ENCODE results near the gene DAP3.

DAP3 gene

GRCh38 chr1:155691992-155692528, 3.2 kb downstream of the DAP3 start:
- no peak for ATAC-seq

GRCh38 chr1:155694167-155694566, 5.3 kb downstream of the DAP3 start:
- no peak for ATAC-seq
- TF ChIP-seq ARNTL (CRISPR knock-in tag; IDR thresholded peaks at IDR 0.05; ENCODE audit: borderline replicate concordance, low read depth) (no peak), OSR1 (CRISPR knock-in tag; IDR thresholded peaks at IDR 0.05) (no peak)

More at GRCh38 chr1:155691992-155692528, 3.2 kb downstream of the DAP3 start:
- TF ChIP-seq TCF4 (CRISPR knock-in tag; IDR thresholded peaks at IDR 0.05; ENCODE audit: borderline replicate concordance) (no peak), PATZ1 (CRISPR knock-in tag; IDR thresholded peaks at IDR 0.05; ENCODE audit: borderline replicate concordance) (no peak), CSRNP3 (CRISPR knock-in tag; IDR thresholded peaks at IDR 0.05) (no peak), TOX (CRISPR knock-in tag; IDR thresholded peaks at IDR 0.05; ENCODE audit: borderline replicate concordance) (no peak), GLIS3 (CRISPR knock-in tag; IDR thresholded peaks at IDR 0.05) (no peak), ZFP3 (CRISPR knock-in tag; IDR thresholded peaks at IDR 0.05) (no peak), POU6F1 (CRISPR knock-in tag; IDR thresholded peaks at IDR 0.05; ENCODE audit: borderline replicate concordance, low read depth) (no peak), CREB5 (CRISPR knock-in tag; IDR thresholded peaks at IDR 0.05; ENCODE audit: low read depth) (no peak), ISL1 (CRISPR knock-in tag; IDR thresholded peaks at IDR 0.05) (no peak), ARNTL (CRISPR knock-in tag; IDR thresholded peaks at IDR 0.05; ENCODE audit: borderline replicate concordance, low read depth) (no peak), CSDC2 (CRISPR knock-in tag; IDR thresholded peaks at IDR 0.05) (no peak), TSHZ2 (CRISPR knock-in tag; IDR thresholded peaks at IDR 0.05) (no peak), BACH2 (CRISPR knock-in tag; IDR thresholded peaks at IDR 0.05; ENCODE audit: borderline replicate concordance) (no peak), ZNF70 (CRISPR knock-in tag; IDR thresholded peaks at IDR 0.05) (no peak), ZFP30 (CRISPR knock-in tag; IDR thresholded peaks at IDR 0.05) (no peak), SNAI2 (CRISPR knock-in tag; IDR thresholded peaks at IDR 0.05) (no peak)

GRCh38 chr1:155695072-155695471, 6.2 kb downstream of the DAP3 start:
- ATAC-seq = no peak

More at GRCh38 chr1:155695072-155695471, 6.2 kb downstream of the DAP3 start:
- no peak for TF ChIP-seq CSRNP3 (CRISPR knock-in tag; IDR thresholded peaks at IDR 0.05)
- no peak for TF ChIP-seq ZNF8 (CRISPR knock-in tag; IDR thresholded peaks at IDR 0.05)
- TF ChIP-seq ISL1 (CRISPR knock-in tag; IDR thresholded peaks at IDR 0.05) = no peak
- TF ChIP-seq TSHZ2 (CRISPR knock-in tag; IDR thresholded peaks at IDR 0.05) = no peak
- TF ChIP-seq PPARA (CRISPR knock-in tag; IDR thresholded peaks at IDR 0.05; ENCODE audit: borderline replicate concordance) = no peak

Measured in SK-N-SH treated with all-trans-retinoic acid at 6 μM for 48 hours (cell line).